ENCODE measurements around the gene FRMPD4.

Gene FRMPD4

GRCh38 chrX:12673487-12673886, 535.2 kb downstream of the FRMPD4 start:
- H3K4me3 ChIP-seq (ENCODE audit: low read depth, low read length), result no peak overlapping the region
- no peak for TF ChIP-seq CTCF (IDR thresholded peaks at IDR 0.05; ENCODE audit: borderline replicate concordance, insufficient read depth, low read depth, low read length)

GRCh38 chrX:12679522-12679921, 541.2 kb downstream of the FRMPD4 start:
- no peak overlapping the region for H3K4me3 ChIP-seq (ENCODE audit: low read depth, low read length)
- no peak for TF ChIP-seq CTCF (IDR thresholded peaks at IDR 0.05; ENCODE audit: borderline replicate concordance, insufficient read depth, low read depth, low read length)

- TF ChIP-seq CTCF (IDR thresholded peaks at IDR 0.05; ENCODE audit: borderline replicate concordance, insufficient read depth, low read depth, low read length), result no peak
- no peak overlapping the region for H3K4me3 ChIP-seq (ENCODE audit: low read depth, low read length)
Observed at GRCh38 chrX:12681047-12681446, 542.8 kb downstream of the FRMPD4 start.

GRCh38 chrX:12685541-12685940, 547.3 kb downstream of the FRMPD4 start:
- no peak overlapping the region for H3K4me3 ChIP-seq (ENCODE audit: low read depth, low read length)
- TF ChIP-seq CTCF (IDR thresholded peaks at IDR 0.05; ENCODE audit: borderline replicate concordance, insufficient read depth, low read depth, low read length), result no peak

GRCh38 chrX:12686331-12686730, 548.1 kb downstream of the FRMPD4 start:
- TF ChIP-seq CTCF (IDR thresholded peaks at IDR 0.05; ENCODE audit: borderline replicate concordance, insufficient read depth, low read depth, low read length), result no peak
- no peak overlapping the region for H3K4me3 ChIP-seq (ENCODE audit: low read depth, low read length)

- H3K4me3 ChIP-seq (ENCODE audit: low read depth, low read length), result no peak overlapping the region
- no peak for TF ChIP-seq CTCF (IDR thresholded peaks at IDR 0.05; ENCODE audit: borderline replicate concordance, insufficient read depth, low read depth, low read length)
Observed at GRCh38 chrX:12690646-12691045, 552.4 kb downstream of the FRMPD4 start.

- TF ChIP-seq CTCF (IDR thresholded peaks at IDR 0.05; ENCODE audit: borderline replicate concordance, insufficient read depth, low read depth, low read length), result no peak
- H3K4me3 ChIP-seq (ENCODE audit: low read depth, low read length), result no peak overlapping the region
Observed at GRCh38 chrX:12693754-12694153, 555.5 kb downstream of the FRMPD4 start.

Data from GM12875 (cell line).